ENCODE results near the gene NIPA2.

NIPA2 gene

GRCh38 chr15:22811640-22812039 lies 26.8 kb upstream of the NIPA2 start:
- Histone ChIP-seq H4K20me1 (ENCODE audit: insufficient read depth, low read length) (peaks cover 10% of the 10 kb centered on the region), H3K27ac (ENCODE audit: low read length) (no peak overlapping the region), H3K4me2 (ENCODE audit: insufficient read depth, low read length) (no peak overlapping the region), H3K4me3 (ENCODE audit: low read depth in 1 of 2, low read length in 2 of 2) (no peak overlapping the region), H3K9me3 (ENCODE audit: insufficient read depth, low read length, severe bottlenecking) (no peaks in the 10 kb centered on the region), H3K36me3 (ENCODE audit: insufficient read depth, low read length) (peaks cover 25% of the 10 kb centered on the region), H3K4me1 (ENCODE audit: insufficient read depth, low read length) (no peaks in the 10 kb centered on the region), H3K79me2 (ENCODE audit: insufficient read depth, low read length) (peaks cover 46% of the 10 kb centered on the region), H3K9ac (ENCODE audit: low read depth, low read length) (no peak overlapping the region), H2AFZ (ENCODE audit: low read depth, low read length) (no peak overlapping the region), H3K27me3 (ENCODE audit: insufficient read depth, low read length, poor library complexity) (no peaks in the 10 kb centered on the region)
- TF ChIP-seq CTCF (IDR thresholded peaks at IDR 0.05; ENCODE audit: borderline replicate concordance, extremely low read depth, low read length, poor library complexity, severe bottlenecking) (peak; percentile 47), EZH2 (IDR thresholded peaks at IDR 0.05; ENCODE audit: borderline replicate concordance, low read depth, low read length, severe bottlenecking) (no peak)
- ATAC-seq (ENCODE audit: insufficient read depth, low read depth) (0 out of 3 replicates have a peak, but pooled peaks have one; percentile 37), DNase-seq (peak; percentile 16)

GRCh38 chr15:22813844-22814243 lies 24.6 kb upstream of the NIPA2 start:
- TF ChIP-seq EZH2 (IDR thresholded peaks at IDR 0.05; ENCODE audit: borderline replicate concordance, low read depth, low read length, severe bottlenecking) = no peak
- no peak for TF ChIP-seq CTCF (IDR thresholded peaks at IDR 0.05; ENCODE audit: borderline replicate concordance, extremely low read depth, low read length, poor library complexity, severe bottlenecking)
- H3K36me3 ChIP-seq (ENCODE audit: insufficient read depth, low read length) = peaks cover 25% of the 10 kb centered on the region; the same call in 1 of the 2 replicates
- H3K4me1 ChIP-seq (ENCODE audit: insufficient read depth, low read length) = no peaks in the 10 kb centered on the region
- DNase-seq = no peak
- no peak overlapping the region for H2AFZ ChIP-seq (ENCODE audit: low read depth, low read length)
- H3K27ac ChIP-seq (ENCODE audit: low read length) = no peak overlapping the region
- H3K9me3 ChIP-seq (ENCODE audit: insufficient read depth, low read length, severe bottlenecking) = no peaks in the 10 kb centered on the region
- no peaks in the 10 kb centered on the region for H3K27me3 ChIP-seq (ENCODE audit: insufficient read depth, low read length, poor library complexity)
- H4K20me1 ChIP-seq (ENCODE audit: insufficient read depth, low read length) = peaks cover 6% of the 10 kb centered on the region; the same call in 1 of the 2 replicates
- H3K4me3 ChIP-seq (ENCODE audit: low read depth in 1 of 2, low read length in 2 of 2) = no peak overlapping the region
- no peak overlapping the region for H3K4me2 ChIP-seq (ENCODE audit: insufficient read depth, low read length)
- peaks cover 24% of the 10 kb centered on the region for H3K79me2 ChIP-seq (ENCODE audit: insufficient read depth, low read length)
- no peak for ATAC-seq (ENCODE audit: insufficient read depth, low read depth)
- H3K9ac ChIP-seq (ENCODE audit: low read depth, low read length) = no peak overlapping the region

GRCh38 chr15:22815766-22816165 lies 22.7 kb upstream of the NIPA2 start:
- Histone ChIP-seq H3K9ac (ENCODE audit: low read depth, low read length) (no peak overlapping the region), H3K4me1 (ENCODE audit: insufficient read depth, low read length) (no peaks in the 10 kb centered on the region), H3K4me3 (ENCODE audit: low read depth in 1 of 2, low read length in 2 of 2) (no peak overlapping the region), H3K27ac (ENCODE audit: low read length) (no peak overlapping the region), H3K27me3 (ENCODE audit: insufficient read depth, low read length, poor library complexity) (no peaks in the 10 kb centered on the region), H4K20me1 (ENCODE audit: insufficient read depth, low read length) (peaks cover 6% of the 10 kb centered on the region; the same call in 1 of the 2 replicates), H2AFZ (ENCODE audit: low read depth, low read length) (no peak overlapping the region), H3K36me3 (ENCODE audit: insufficient read depth, low read length) (peaks cover 31% of the 10 kb centered on the region), H3K4me2 (ENCODE audit: insufficient read depth, low read length) (no peak overlapping the region), H3K9me3 (ENCODE audit: insufficient read depth, low read length, severe bottlenecking) (no peaks in the 10 kb centered on the region), H3K79me2 (ENCODE audit: insufficient read depth, low read length) (peaks cover 10% of the 10 kb centered on the region)
- TF ChIP-seq CTCF (IDR thresholded peaks at IDR 0.05; ENCODE audit: borderline replicate concordance, extremely low read depth, low read length, poor library complexity, severe bottlenecking) = no peak
- DNase-seq (no peak), ATAC-seq (ENCODE audit: insufficient read depth, low read depth) (no peak)

GRCh38 chr15:22819651-22820050 lies 18.8 kb upstream of the NIPA2 start:
- Histone ChIP-seq H3K4me1 (ENCODE audit: insufficient read depth, low read length) (no peaks in the 10 kb centered on the region), H2AFZ (ENCODE audit: low read depth, low read length) (no peak overlapping the region), H3K79me2 (ENCODE audit: insufficient read depth, low read length) (no peaks in the 10 kb centered on the region), H3K36me3 (ENCODE audit: insufficient read depth, low read length) (peaks cover 41% of the 10 kb centered on the region), H4K20me1 (ENCODE audit: insufficient read depth, low read length) (no peaks in the 10 kb centered on the region), H3K9ac (ENCODE audit: low read depth, low read length) (no peak overlapping the region), H3K4me2 (ENCODE audit: insufficient read depth, low read length) (no peak overlapping the region), H3K4me3 (ENCODE audit: low read depth in 1 of 2, low read length in 2 of 2) (no peak overlapping the region), H3K27ac (ENCODE audit: low read length) (no peak overlapping the region), H3K27me3 (ENCODE audit: insufficient read depth, low read length, poor library complexity) (no peaks in the 10 kb centered on the region), H3K9me3 (ENCODE audit: insufficient read depth, low read length, severe bottlenecking) (no peaks in the 10 kb centered on the region)
- ATAC-seq (ENCODE audit: insufficient read depth, low read depth) = no peak
- DNase-seq = no peak
- TF ChIP-seq EZH2 (IDR thresholded peaks at IDR 0.05; ENCODE audit: borderline replicate concordance, low read depth, low read length, severe bottlenecking) = no peak
- no peak for TF ChIP-seq CTCF (IDR thresholded peaks at IDR 0.05; ENCODE audit: borderline replicate concordance, extremely low read depth, low read length, poor library complexity, severe bottlenecking)
